ENCODE results near the gene DVL2. TPM values are rescaled to one million over a fixed set of nuclear protein-coding genes. Genes with fewer than 3 reads are reported as not detected.

DVL2 gene
- total RNA-seq, 1 experiment from 2014 or later = 82.9 TPM

DNA sequence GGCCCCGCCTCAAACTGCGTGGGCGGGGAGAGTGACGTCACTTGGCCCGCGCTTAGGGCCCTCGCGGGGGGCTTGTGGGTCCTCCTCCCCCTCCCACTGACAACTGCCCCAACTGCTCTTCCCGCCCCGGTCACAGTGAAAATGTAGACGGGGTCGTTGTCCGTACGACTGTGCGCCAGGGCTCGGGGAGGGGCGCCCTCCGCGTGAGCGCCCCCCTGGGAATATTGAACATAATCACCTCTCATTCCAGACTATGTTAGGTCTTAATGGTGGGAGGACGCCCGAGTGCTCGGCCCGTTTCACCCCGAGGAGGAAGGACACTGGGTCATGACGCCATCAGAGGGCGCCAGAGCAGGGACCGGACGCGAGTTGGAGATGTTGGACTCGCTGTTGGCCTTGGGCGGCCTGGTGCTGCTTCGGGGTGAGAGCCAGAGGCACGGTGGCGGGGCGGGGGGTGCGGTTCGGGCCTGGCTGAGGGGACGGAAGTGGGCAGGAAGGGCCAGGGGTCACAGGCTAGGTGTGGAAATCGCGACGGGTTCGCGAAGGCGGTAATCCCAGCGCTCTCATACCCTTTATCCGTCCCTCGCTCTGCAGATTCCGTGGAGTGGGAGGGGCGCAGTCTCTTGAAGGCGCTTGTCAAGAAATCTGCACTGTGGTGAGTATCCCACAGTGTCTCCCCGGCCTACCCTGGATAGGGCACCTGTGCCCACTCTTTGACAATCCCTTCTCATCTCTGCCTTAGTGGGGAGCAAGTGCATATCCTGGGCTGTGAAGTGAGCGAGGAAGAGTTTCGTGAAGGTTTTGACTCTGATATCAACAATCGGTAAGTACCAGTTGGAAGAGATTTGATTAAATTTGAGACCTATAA, 18.1 kb upstream of the DVL2 start, which contains the start of gene ELP5:
TSS of gene ELP5 (plus strand) at position 40 of the 868 bp plus-strand sequence. CDS start at position 376, 336 bp downstream.
- Histone ChIP-seq H3K23me2 (ENCODE audit: insufficient read length, low read depth, low read length, poor library complexity, severe bottlenecking) (peaks cover 6% of the 10 kb centered on the region), H2BK12ac (ENCODE audit: insufficient read length, low read depth, low read length) (no peak within 1 kb of the TSS), H3K4ac (ENCODE audit: low read depth, low read length) (no peak within 1 kb of the TSS), H3K79me2 (ENCODE audit: insufficient read depth, low read length) (peaks cover 25% of the 10 kb centered on the region; the same call in 1 of the 2 replicates), H3K27ac (ENCODE audit: insufficient read length, low read depth, low read length) (peak within 1 kb of the TSS; percentile 9), H2BK120ac (ENCODE audit: low read depth, low read length, poor library complexity, severe bottlenecking) (peak within 1 kb of the TSS; percentile 50), H3K4me1 (ENCODE audit: insufficient read depth, low read length) (no peaks in the 10 kb centered on the region; the same call in 1 of the 2 replicates), H3T11ph (ENCODE audit: low read length) (no peak within 1 kb of the TSS), H4K5ac (ENCODE audit: insufficient read length, low read depth, low read length) (no peak within 1 kb of the TSS), H3K79me1 (ENCODE audit: insufficient read depth, low read depth, low read length, poor library complexity, severe bottlenecking) (peaks cover 13% of the 10 kb centered on the region), H3K27me3 (ENCODE audit: insufficient read depth, low read length) (no peaks in the 10 kb centered on the region), H4K20me1 (ENCODE audit: control insufficient read depth, insufficient read depth, insufficient read length) (no peaks in the 10 kb centered on the region), H3K56ac (ENCODE audit: insufficient read length, low read depth, low read length) (no peak within 1 kb of the TSS), H2BK15ac (ENCODE audit: low read depth, low read length) (no peak within 1 kb of the TSS), H4K91ac (ENCODE audit: insufficient read length, low read depth, low read length) (no peak within 1 kb of the TSS), H3K18ac (ENCODE audit: insufficient read length, low read depth, low read length) (peak within 1 kb of the TSS; percentile 90), H2BK5ac (ENCODE audit: insufficient read length, low read length) (no peak within 1 kb of the TSS), H2AFZ (ENCODE audit: low read length) (no peak within 1 kb of the TSS), H3K4me2 (ENCODE audit: insufficient read depth, insufficient read length, low read length) (peak within 1 kb of the TSS; percentile 79), H3K23ac (ENCODE audit: insufficient read length, low read depth, low read length) (no peak within 1 kb of the TSS), H3K14ac (ENCODE audit: insufficient read depth, low read length) (peak within 1 kb of the TSS; percentile 81), H2BK20ac (ENCODE audit: low read depth, low read length, poor library complexity, severe bottlenecking) (no peak within 1 kb of the TSS), H3K9ac (ENCODE audit: extremely low read depth, insufficient read length, low read length) (peak within 1 kb of the TSS; percentile 81), H3K9me3 (ENCODE audit: control insufficient read depth, low read depth, low read length) (no peaks in the 10 kb centered on the region), H2AK5ac (ENCODE audit: insufficient read length, low read length) (no peak within 1 kb of the TSS), H4K8ac (replicated peaks; ENCODE audit: insufficient read length, low read depth, low read length) (no peak within 1 kb of the TSS)
- Mint-ChIP-seq H3K4me3 (peak within 1 kb of the TSS; percentile 90 to 95), H3K27ac (peak within 1 kb of the TSS; percentile 100), H3K36me3 (ENCODE audit: insufficient read depth in 1 of 3, low read depth in 3 of 3) (peaks cover 22 to 42% (median 40%) of the 10 kb centered on the region in 3 experiments), H3K9me3 (no peaks in the 10 kb centered on the region), H3K27me3 (ENCODE audit: low read depth) (no peaks in the 10 kb centered on the region; the same call in 1 of the 2 replicates), H3K4me1 (peaks cover 22 to 28% of the 10 kb centered on the region in 2 experiments)
- peak; percentile 98 for DNase-seq
- no CpG with 5 or more reads among the region's 55 CpGs for WGBS (ENCODE audit: extremely low coverage, insufficient read length, low lambda C conversion rate)
- TF ChIP-seq, protein P1, sequence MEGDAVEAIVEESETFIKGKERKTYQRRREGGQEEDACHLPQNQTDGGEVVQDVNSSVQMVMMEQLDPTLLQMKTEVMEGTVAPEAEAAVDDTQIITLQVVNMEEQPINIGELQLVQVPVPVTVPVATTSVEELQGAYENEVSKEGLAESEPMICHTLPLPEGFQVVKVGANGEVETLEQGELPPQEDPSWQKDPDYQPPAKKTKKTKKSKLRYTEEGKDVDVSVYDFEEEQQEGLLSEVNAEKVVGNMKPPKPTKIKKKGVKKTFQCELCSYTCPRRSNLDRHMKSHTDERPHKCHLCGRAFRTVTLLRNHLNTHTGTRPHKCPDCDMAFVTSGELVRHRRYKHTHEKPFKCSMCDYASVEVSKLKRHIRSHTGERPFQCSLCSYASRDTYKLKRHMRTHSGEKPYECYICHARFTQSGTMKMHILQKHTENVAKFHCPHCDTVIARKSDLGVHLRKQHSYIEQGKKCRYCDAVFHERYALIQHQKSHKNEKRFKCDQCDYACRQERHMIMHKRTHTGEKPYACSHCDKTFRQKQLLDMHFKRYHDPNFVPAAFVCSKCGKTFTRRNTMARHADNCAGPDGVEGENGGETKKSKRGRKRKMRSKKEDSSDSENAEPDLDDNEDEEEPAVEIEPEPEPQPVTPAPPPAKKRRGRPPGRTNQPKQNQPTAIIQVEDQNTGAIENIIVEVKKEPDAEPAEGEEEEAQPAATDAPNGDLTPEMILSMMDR (conservative IDR thresholded peaks at IDR 0.05) = no peak; the same call in 2 of the 3 replicates

Measured in H9 (cell line).